K562 (cell line): ENCODE measurements around the gene WDR64. TPM values are rescaled to one million over a fixed set of nuclear protein-coding genes. Genes with fewer than 3 reads are reported as not detected.

ENCODE experiments used
- BHLHE40 ChIP-seq: IDR thresholded peaks from 2 replicates; pipeline ENCODE4 v1.6.1; 2011; ENCODE audit warnings: low read length, improper control_type of control experiment
- CCAR2 ChIP-seq: fragments of 200-400 bp; formaldehyde crosslinking; IDR thresholded peaks from 2 replicates; pipeline ENCODE4 v1.6.1; 2017; ENCODE audit warnings: mild to moderate bottlenecking, low read depth, low read length
- ELF4 ChIP-seq: fragments of 450-650 bp; formaldehyde crosslinking; IDR thresholded peaks from 2 replicates; pipeline ENCODE4 v1.4.0; 2022; ENCODE audit warnings: missing genetic modification characterization
- EZH2 ChIP-seq: IDR thresholded peaks from 2 replicates; pipeline ENCODE4 v1.6.1; 2012; ENCODE audit warnings: low read depth, mild to moderate bottlenecking, inconsistent platforms, low read length, borderline replicate concordance
- FOS ChIP-seq: IDR thresholded peaks from 3 replicates; pipeline ENCODE4 v1.6.1; 2011; ENCODE audit not compliant: insufficient read length; ENCODE audit errors: extremely low read depth
- GATAD2A ChIP-seq: fragments of 450-650 bp; IDR thresholded peaks from 2 replicates; pipeline ENCODE4 v1.6.1; 2017
- GTF3C2 ChIP-seq: IDR thresholded peaks from 3 replicates; pipeline ENCODE4 v1.6.1; 2011; ENCODE audit warnings: borderline replicate concordance, mild to moderate bottlenecking, moderate library complexity; ENCODE audit not compliant: insufficient read length; ENCODE audit errors: extremely low read depth
- HBP1 ChIP-seq: fragments of 450-650 bp; formaldehyde crosslinking; IDR thresholded peaks from 2 replicates; pipeline ENCODE4 v1.4.0; 2022; ENCODE audit warnings: missing genetic modification characterization
- HDGF ChIP-seq: fragments of 450-650 bp; IDR thresholded peaks from 2 replicates; pipeline ENCODE4 v1.6.1; 2016
- HMGN3 ChIP-seq: IDR thresholded peaks from 2 replicates; pipeline ENCODE4 v1.6.1; 2011; ENCODE audit warnings: borderline replicate concordance, low read depth, mild to moderate bottlenecking, mixed read lengths, low read length; ENCODE audit not compliant: insufficient read length; ENCODE audit errors: extremely low read depth
- MAX ChIP-seq: sonication (generic); formaldehyde crosslinking; IDR thresholded peaks from 2 replicates; pipeline ENCODE4 v1.9.0; 2022; ENCODE audit warnings: mild to moderate bottlenecking, missing genetic modification reagents
- MEF2D ChIP-seq: conservative IDR thresholded peaks from 2 replicates; pipeline ENCODE4 v1.6.1; 2016; ENCODE audit warnings: low read depth, missing genetic modification characterization, missing compliant biosample characterization
- MIER1 ChIP-seq: fragments of 450-650 bp; IDR thresholded peaks from 2 replicates; pipeline ENCODE4 v1.6.1; 2016; ENCODE audit warnings: antibody characterized with exemption, mild to moderate bottlenecking, low read depth
- MYBL2 ChIP-seq, 2 experiments: fragments of 450-650 bp in 1 of 2; sonication (generic) in 1 of 2; formaldehyde crosslinking in 1 of 2; IDR thresholded peaks; 2 replicates each; pipeline versions ENCODE4 v1.6.1 to v1.8.1; 2017 to 2022; ENCODE audit warnings: borderline replicate concordance in 1 of 2, inconsistent platforms in 1 of 2, low read depth in 1 of 2, mild to moderate bottlenecking in 1 of 2, missing genetic modification reagents in 1 of 2, moderate library complexity in 1 of 2
- NFRKB ChIP-seq: fragments of 450-650 bp; IDR thresholded peaks from 2 replicates; pipeline ENCODE4 v1.6.1; 2016; ENCODE audit warnings: low read depth
- PRPF4 ChIP-seq: fragments of 200-400 bp; formaldehyde crosslinking; IDR thresholded peaks from one replicate; pipeline ENCODE4 v1.6.1; 2017; ENCODE audit warnings: low read length, low read depth, mild to moderate bottlenecking; ENCODE audit not compliant: insufficient read depth, poor library complexity, severe bottlenecking
- RAD51 ChIP-seq: fragments of 450-650 bp; IDR thresholded peaks from 2 replicates; pipeline ENCODE4 v1.7.1; 2016; ENCODE audit warnings: low read depth, mild to moderate bottlenecking, borderline replicate concordance
- ZKSCAN1 ChIP-seq: fragments of 150-350 bp; IDR thresholded peaks from 2 replicates; pipeline ENCODE4 v1.6.1; 2016; ENCODE audit warnings: low read depth, low read length
- ZKSCAN3 ChIP-seq: fragments of 250-450 bp; sonication (Bioruptor Pico); IDR thresholded peaks from 2 replicates; pipeline ENCODE4 v1.4.0; 2020
- ZNF512 ChIP-seq: IDR thresholded peaks from 2 replicates; pipeline ENCODE4 v1.6.1; 2016; ENCODE audit warnings: missing genetic modification characterization, missing compliant biosample characterization
- ZNF668 ChIP-seq: fragments of 250-450 bp; sonication (Bioruptor Pico); IDR thresholded peaks from 2 replicates; pipeline ENCODE4 v1.8.0; 2022; ENCODE audit warnings: mild to moderate bottlenecking, inconsistent platforms
- polyA plus RNA-seq, 8 experiments: library from polyadenylated mRNA; depleted of rRNA in 4 of 8; stranded (reverse) in 5 of 8; unstranded in 3 of 8; fragments of >200 nt; fragmentation: Nextera tagmentation in 2 of 8; fragmentation: Illumina TruSeq in 1 of 8; extraction: Ambion mirVana in 2 of 8; extraction: Trizol in 1 of 8; gene quantifications; 2 replicates each; pipeline versions ENCODE4 v1.2.1 to v1.2.3, GENCODE V29; 2011 to 2014; ENCODE audit warnings: inconsistent platforms in 1 of 8, missing spikeins in 1 of 8
- total RNA-seq, 7 experiments: library from RNA; depleted of rRNA in 6 of 7; stranded (reverse); fragments of >200 nt in 6 of 7; fragmentation: Illumina TruSeq in 2 of 7; extraction: Trizol in 2 of 7; gene quantifications; 2 replicates each; pipeline versions ENCODE4 v1.2.1 to v1.2.3, GENCODE V29; 2011 to 2021; ENCODE audit warnings: low replicate concordance in 1 of 7

The WDR64 gene
- total and polyA plus RNA-seq, 9 of the 15 experiments (the other 6 are each of a cell fraction or from before 2014, with no cell fraction given): 0.06 to 0.29 (median 0.19) TPM; not detected in 5

GRCh38 chr1:241610056-241610815, 41.8 kb upstream of the WDR64 start (continued):
- TF ChIP-seq RAD51: no peak
- no peak for TF ChIP-seq MYBL2 (IDR thresholded peaks at IDR 0.05; ENCODE audit: low read depth)
- TF ChIP-seq MYBL2 (CRISPR knock-in tag; IDR thresholded peaks at IDR 0.05; ENCODE audit: borderline replicate concordance): no peak
- no peak for TF ChIP-seq FOS
- no peak for TF ChIP-seq MIER1
- peak; percentile 36 for TF ChIP-seq HMGN3
- TF ChIP-seq ELF4: no peak
- no peak for TF ChIP-seq EZH2
- peak; percentile 68; the same call in 1 of the 2 replicates for TF ChIP-seq ZNF668 (CRISPR knock-in tag)
- TF ChIP-seq HDGF: no peak
- TF ChIP-seq MAX (CRISPR knock-in tag): no peak
- no peak for TF ChIP-seq GTF3C2
- TF ChIP-seq BHLHE40: peak; percentile 31; the same call in 1 of the 2 replicates
- no peak for TF ChIP-seq MEF2D (tag)
- TF ChIP-seq ZNF512 (tag): no peak
- no peak for TF ChIP-seq ZKSCAN1
- no peak for TF ChIP-seq GATAD2A
- no peak for TF ChIP-seq PRPF4
- no peak for TF ChIP-seq HBP1
- no peak for TF ChIP-seq NFRKB
- no peak for TF ChIP-seq ZKSCAN3
- no peak for TF ChIP-seq CCAR2
